ENCODE results near the gene PTGES. TPM values are rescaled to one million over a fixed set of nuclear protein-coding genes. Genes with fewer than 3 reads are reported as not detected.
A peak's percentile ranks its signal among the peaks of the same experiment; 100 is the strongest.

The PTGES gene
- total RNA-seq, 2 donors from 2014 or later, result 1.7 to 2.2 TPM

DNA sequence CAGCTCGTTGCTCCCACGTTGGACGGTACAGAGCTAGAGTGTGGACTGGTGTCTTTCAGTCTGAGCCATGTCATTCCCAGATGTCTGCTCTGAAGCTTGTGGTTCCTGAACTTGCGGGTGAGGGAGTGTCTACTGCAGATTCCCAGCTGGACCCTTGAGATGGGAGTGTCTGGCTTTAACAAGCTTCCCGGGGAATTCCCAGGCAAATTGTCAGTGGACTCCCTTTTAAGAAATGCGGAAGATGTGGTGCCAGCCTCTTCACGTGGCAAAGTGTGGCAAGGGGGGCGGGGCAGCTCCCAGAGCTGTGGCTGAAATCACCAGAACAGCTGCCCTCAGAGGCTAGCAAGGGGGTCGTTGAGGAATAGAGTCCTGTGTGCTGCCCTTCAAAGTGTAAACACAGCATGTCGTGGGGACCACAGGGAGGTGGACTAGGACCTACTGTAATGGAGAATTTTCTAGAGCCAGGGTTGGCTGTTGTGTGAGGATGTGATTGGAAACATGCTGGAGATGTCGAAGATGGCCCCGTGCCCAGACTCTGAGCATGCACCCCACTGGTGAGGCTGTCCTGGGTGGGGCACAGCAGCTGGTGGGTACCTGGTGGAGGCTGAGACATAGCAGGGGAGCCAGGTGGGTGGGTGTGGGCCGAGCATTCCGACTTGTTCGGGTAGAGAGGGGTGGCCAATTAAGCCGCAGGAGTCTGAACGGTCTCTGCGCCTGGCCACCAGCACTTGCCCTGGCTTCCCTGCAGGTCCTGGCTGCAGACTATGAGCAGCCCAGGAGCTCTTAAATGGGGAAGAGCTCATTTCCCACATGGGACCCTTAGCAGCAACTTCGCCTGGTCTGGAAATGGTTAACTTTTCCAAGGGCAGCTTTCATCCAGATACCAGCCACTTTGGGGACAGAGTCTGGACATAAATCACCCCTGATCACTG lies 50.0 kb downstream of the PTGES start:
- ATAC-seq (ENCODE audit: insufficient number of reproducible peaks, low FRiP score, low read depth) (peak; percentile 16), DNase-seq (ENCODE audit: low spot score) (no peak)
- peaks cover 24 to 56% of the 10 kb centered on the region in 2 donors for H3K4me1 ChIP-seq (ENCODE audit: control insufficient read depth in 1 of 2, low read depth in 2 of 2)
- TF ChIP-seq, protein P1, sequence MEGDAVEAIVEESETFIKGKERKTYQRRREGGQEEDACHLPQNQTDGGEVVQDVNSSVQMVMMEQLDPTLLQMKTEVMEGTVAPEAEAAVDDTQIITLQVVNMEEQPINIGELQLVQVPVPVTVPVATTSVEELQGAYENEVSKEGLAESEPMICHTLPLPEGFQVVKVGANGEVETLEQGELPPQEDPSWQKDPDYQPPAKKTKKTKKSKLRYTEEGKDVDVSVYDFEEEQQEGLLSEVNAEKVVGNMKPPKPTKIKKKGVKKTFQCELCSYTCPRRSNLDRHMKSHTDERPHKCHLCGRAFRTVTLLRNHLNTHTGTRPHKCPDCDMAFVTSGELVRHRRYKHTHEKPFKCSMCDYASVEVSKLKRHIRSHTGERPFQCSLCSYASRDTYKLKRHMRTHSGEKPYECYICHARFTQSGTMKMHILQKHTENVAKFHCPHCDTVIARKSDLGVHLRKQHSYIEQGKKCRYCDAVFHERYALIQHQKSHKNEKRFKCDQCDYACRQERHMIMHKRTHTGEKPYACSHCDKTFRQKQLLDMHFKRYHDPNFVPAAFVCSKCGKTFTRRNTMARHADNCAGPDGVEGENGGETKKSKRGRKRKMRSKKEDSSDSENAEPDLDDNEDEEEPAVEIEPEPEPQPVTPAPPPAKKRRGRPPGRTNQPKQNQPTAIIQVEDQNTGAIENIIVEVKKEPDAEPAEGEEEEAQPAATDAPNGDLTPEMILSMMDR (IDR thresholded peaks at IDR 0.05), result no peak
- H3K27me3 ChIP-seq (replicated peaks; ENCODE audit: insufficient read depth), result no peaks in the 10 kb centered on the region
- H3K36me3 ChIP-seq, result no peaks in the 10 kb centered on the region
- H3K27ac ChIP-seq, result peak overlapping the region; percentile 93 to 98
- no peaks in the 10 kb centered on the region for H3K9me3 ChIP-seq
- peak overlapping the region; percentile 59 for H3K4me3 ChIP-seq

DNA sequence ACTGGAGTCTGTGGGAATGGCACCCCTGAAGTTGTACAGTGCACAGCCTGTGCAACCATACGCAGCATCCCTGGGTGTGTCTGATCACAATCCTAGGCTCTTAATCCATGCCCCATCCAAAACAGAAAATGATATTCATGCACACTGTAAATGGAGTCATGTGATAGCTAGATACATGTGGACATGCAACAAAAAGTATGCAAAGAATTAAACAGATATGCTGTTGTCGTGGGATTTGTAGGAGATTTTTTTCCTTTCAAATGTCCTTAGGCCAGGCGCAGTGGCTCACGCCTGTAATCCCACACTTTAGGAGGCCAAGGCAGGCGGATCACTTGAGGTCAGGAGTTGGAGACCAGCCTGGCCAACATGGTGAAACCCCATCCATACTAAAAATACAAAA lies 51.3 kb downstream of the PTGES start:
- no peak for ATAC-seq (ENCODE audit: insufficient number of reproducible peaks, low FRiP score, low read depth)
- H3K4me1 ChIP-seq (ENCODE audit: control insufficient read depth in 1 of 2, low read depth in 2 of 2), result peaks cover 27 to 65% of the 10 kb centered on the region in 2 donors
- peak overlapping the region; percentile 93 to 98 for H3K27ac ChIP-seq
- no peak for DNase-seq (ENCODE audit: low spot score)
- no peaks in the 10 kb centered on the region for H3K36me3 ChIP-seq
- H3K9me3 ChIP-seq, result no peaks in the 10 kb centered on the region
- no peak overlapping the region for H3K4me3 ChIP-seq
- TF ChIP-seq, protein P1 (IDR thresholded peaks at IDR 0.05), result no peak
- no peaks in the 10 kb centered on the region for H3K27me3 ChIP-seq (replicated peaks; ENCODE audit: insufficient read depth)

DNA sequence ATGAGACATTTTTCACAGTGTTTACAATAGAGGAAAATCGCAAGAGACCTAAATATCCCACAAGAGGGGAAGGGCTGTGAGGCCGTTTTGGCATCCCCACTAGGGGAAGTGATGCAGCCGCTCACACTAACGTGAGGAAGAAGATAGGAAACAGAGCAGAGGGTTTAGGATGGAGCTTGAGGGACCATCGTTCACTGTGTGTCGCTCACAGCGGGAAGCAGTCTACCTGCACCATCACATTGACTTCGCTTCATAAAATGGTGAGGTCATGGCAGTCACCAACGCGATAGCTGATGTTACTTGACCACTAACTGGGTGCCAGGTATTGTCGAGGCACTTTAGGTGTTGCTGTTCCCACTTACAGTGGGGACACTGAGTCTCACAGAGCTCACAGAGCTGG lies 51.8 kb downstream of the PTGES start:
- Histone ChIP-seq H3K9me3 (no peaks in the 10 kb centered on the region), H3K4me3 (no peak overlapping the region), H3K27me3 (replicated peaks; ENCODE audit: insufficient read depth) (no peaks in the 10 kb centered on the region), H3K27ac (peak overlapping the region; percentile 65 to 98), H3K4me1 (ENCODE audit: control insufficient read depth in 1 of 2, low read depth in 2 of 2) (peaks cover 32 to 70% of the 10 kb centered on the region in 2 donors), H3K36me3 (no peaks in the 10 kb centered on the region)
- TF ChIP-seq, protein P1 (IDR thresholded peaks at IDR 0.05), result no peak
- ATAC-seq (ENCODE audit: insufficient number of reproducible peaks, low FRiP score, low read depth) (no peak), DNase-seq (ENCODE audit: low spot score) (no peak)

DNA sequence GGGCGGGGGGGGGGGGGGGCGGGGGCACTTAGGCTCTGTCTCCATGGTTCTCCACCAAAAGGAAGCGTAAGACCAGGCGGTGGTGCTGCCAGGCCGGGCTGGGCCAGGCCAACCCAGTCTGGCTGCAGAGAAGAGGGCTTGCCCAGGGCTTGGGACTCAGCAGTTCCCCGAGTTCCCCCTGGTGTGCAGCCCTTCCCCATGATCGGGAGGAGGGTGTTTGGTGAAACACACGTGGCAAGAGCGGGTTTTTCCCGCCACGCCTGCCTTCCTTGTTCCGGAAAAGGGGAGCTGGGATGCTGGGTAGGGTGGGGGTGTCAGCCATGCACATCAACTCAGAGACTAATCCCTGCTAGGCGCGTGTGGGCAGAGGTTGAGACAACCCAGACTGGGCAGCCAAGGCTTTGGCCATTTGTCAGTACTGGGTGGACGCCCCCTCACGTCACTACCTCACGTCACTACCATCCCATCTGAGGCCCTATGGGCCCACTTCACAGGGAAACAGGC lies 54.5 kb downstream of the PTGES start:
- no peaks in the 10 kb centered on the region for H3K36me3 ChIP-seq
- peak overlapping the region; percentile 97 to 98 for H3K27ac ChIP-seq
- DNase-seq (ENCODE audit: low spot score) (peak; percentile 84), ATAC-seq (ENCODE audit: insufficient number of reproducible peaks, low FRiP score, low read depth) (peak; percentile 29)
- H3K27me3 ChIP-seq (replicated peaks; ENCODE audit: insufficient read depth), result no peaks in the 10 kb centered on the region
- no peaks in the 10 kb centered on the region for H3K9me3 ChIP-seq
- peak overlapping the region; percentile 65 for H3K4me3 ChIP-seq
- H3K4me1 ChIP-seq (ENCODE audit: control insufficient read depth in 1 of 2, low read depth in 2 of 2), result peaks cover 38 to 78% of the 10 kb centered on the region in 2 donors
- TF ChIP-seq, protein P1 (IDR thresholded peaks at IDR 0.05), result no peak

DNA sequence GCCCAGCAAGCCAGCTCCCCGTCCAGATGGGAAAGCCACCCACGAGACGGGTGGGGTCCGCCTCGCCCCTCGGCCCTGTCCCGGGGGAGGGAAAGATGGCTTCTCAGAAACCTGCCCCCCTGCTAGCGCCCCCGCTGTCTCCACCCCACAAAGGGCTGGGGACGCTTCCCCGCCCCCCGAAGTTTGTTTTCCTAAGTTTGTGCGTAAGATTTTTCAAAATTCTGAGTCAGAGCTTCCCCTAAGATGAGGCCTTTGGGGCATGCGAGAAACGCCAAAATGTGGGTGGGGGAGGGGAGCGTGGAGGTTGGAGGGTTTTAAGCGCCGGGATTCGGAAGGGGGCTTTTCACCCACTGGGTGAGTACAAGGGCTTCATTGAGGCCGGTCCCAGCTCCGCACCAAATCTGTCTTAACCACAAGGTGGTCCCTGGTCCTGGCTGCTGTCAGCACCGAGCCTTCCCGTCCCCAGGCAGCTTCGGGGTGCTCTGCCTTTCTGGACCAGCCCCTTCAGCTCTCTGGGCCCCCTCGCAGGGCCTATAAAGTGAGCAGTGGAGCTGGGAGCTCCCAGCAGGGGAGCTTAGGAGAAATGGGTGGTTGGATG lies 55.1 kb downstream of the PTGES start:
- TF ChIP-seq, protein P1 (IDR thresholded peaks at IDR 0.05), result no peak
- no peaks in the 10 kb centered on the region for H3K9me3 ChIP-seq
- ATAC-seq (ENCODE audit: insufficient number of reproducible peaks, low FRiP score, low read depth) (peak; percentile 61), DNase-seq (ENCODE audit: low spot score) (peak; percentile 51)
- peak overlapping the region; percentile 97 to 98 for H3K27ac ChIP-seq
- no peaks in the 10 kb centered on the region for H3K27me3 ChIP-seq (replicated peaks; ENCODE audit: insufficient read depth)
- H3K4me1 ChIP-seq (ENCODE audit: control insufficient read depth in 1 of 2, low read depth in 2 of 2), result peaks cover 33 to 77% of the 10 kb centered on the region in 2 donors
- no peaks in the 10 kb centered on the region for H3K36me3 ChIP-seq
- H3K4me3 ChIP-seq, result peak overlapping the region; percentile 65
